ENCODE measurements around the gene PSMB7.

PSMB7 gene

DNA sequence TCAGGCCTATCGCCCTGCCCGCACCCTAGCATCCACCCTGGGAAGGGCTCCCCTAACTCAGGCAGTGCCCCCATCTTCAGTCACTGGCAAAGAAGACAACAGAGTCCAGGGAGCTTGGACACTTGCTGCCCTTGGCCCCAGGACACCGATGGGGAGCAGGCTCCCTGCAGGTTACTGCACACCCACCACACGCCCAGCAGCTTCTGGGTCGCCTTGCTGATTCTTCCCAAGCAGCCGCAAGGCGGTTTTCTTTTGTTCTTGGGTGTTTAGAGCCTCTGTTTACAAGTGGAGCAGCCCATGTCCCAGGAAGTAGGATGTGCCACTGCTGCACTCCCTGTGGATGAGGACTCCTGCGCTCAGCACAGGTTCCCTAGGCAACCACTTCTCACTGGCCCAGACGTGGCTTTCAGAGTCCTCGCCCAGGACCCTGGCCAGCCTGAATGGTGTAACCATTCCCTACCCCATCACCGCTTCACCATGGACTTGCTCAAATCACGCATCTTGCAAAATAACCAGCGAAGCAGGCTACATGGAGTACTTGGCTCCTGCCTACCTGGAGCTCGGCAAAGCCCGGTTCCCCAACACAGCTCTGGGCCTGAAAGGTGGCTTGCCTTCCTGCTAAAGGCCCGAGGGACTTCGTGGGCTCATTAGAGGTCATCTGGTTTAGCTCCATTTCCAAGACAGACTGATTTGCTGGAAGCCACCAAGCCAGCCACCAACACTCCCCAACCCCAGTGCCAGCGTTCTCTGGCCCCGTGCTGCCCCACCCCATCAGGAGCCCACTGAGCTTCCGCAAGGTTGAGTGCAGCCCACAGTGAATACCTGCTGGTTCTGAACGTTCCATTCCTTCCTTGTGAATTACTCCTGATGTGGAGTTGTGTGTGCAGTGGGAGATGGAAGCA is 60.0 kb downstream of the PSMB7 start:
- no peak for DNase-seq

DNA sequence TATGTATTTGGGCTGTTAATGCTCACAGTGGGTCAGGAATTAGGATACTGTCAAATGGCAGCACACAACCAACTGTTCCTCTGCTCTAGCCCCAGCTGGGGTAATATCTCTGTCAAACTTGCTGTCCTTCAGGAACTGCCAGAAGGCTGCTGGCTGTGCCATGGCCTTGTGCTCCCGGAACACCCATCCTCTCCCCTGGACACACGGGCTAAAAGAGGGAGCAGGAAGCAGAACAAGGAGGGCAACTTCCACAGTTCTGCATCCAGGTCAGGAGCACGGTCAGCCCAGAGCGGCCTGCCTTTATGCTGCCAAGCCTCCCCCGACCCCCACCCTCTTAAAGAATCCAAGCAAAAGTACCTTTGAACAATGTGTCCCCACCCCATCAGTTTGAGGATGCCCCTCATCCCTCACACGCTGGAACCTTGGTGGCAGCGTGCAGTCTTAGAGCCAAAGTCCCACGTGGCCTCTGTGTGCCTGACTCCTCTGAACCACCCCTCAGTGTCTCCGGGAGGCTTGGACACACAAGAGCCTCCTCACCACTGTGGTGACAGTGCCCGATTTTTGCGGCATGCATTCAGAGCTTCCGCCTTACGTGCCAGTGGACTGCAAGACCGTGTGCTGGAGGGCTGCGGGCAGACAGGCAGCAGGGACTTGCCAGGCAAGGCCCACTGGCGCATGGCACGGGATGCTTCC is 60.8 kb downstream of the PSMB7 start:
- no peak for DNase-seq

DNA sequence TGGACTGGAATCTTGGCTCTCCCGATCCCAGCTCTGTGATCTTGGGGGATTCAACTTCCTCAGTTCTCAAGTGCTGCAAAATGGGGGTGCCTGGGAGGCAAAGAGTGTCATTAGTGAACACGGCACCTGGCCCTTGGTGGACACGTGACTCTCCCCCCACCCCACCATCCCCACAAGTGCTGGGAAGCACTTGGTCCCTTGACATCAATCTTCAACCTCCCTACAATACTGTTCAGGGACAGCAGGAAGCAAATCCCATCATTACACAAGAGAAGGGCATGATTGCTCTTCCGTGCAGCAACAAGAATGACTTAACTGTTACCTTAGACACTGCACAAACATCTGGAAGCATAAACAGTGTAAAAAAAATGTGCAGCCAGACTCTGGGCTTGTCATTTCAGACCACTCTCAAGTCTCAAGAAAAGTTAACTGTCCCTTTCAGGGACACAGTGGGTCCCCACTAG is 61.4 kb downstream of the PSMB7 start:
- DNase-seq, result no peak

DNA sequence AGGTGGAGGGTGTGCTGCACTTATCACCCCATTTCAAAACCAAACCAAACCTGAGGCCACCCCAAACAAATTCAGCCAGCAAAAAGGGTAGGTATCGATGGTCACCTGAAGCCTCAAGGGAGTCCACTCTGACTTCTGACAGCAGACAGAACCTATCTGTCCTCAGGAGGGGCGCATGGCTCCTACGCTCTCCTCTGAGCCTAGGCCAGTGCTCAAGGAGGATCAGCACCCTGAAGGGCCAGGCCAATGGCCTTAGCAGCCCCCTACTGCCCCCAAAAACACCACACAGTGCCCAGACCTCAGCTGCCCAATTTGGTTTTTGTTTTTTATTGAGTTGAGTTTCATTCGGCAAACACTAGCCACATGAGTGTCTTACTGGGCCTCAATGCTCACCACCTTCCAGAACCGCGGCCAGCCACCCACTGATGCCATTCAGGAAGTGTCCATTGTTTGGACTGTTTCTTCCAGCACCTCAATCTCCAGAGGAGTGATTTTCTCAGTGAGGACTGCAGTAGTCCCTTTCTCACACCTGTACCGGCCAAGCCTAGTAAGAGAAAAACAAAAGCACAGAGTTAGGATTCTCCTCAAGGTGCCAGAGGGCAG is 62.0 kb downstream of the PSMB7 start:
- no peak for DNase-seq

DNA sequence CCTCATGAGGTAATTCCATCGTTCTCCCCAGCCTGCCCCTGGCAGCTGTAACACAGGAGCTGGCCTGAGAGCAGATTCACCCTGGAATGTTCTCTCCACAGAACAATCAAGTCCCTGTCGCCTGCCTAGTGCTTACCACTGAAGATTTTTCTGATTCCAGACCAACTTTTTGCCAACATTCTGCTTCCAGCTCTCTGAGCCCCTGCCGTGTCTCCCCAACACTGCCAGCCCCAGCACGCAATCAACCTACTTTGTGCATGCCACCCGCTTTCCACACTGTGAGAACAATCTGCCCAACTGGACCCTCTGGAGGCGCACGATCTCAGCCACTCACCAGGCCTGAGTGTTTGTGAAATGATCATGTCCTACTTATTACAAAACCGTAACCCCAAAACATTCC is 62.6 kb downstream of the PSMB7 start:
- no peak for DNase-seq

DNA sequence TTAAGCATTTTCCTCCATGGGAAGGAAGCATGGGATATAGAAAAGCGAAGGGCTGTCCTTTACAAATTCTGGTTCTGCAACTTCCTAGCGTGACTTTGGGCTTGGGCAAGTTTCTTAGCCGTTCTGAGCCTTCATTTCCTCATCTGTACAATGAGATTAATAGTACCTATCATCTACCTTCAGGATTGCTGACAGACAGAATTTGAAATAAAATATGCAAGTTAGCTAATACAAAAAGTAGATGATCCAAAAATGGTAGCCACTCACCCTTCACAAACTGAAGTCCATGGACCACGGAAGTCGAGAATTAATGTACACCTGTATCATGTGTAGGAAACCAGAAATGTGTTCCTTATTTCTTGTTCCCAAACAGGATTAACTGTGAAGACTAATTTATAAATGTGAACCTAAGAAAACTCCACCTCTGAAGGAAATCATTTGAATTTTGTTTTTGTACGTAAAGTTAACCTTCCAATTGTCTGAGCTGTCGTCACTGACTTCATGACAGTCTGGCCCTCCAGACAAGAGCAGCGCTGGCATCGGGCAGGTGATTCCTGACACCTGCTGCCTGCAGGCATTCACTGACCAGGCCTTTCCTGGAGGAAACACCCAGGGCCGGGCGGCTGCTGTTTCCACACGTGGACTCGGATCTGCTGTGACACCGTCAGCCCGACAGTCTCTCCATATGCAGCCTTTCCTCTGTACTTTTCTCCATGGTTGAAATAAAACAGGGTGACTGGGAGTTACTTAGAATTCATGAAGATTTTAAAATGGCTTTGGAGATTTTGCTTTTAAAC is 63.4 kb downstream of the PSMB7 start:
- no peak for DNase-seq

DNA sequence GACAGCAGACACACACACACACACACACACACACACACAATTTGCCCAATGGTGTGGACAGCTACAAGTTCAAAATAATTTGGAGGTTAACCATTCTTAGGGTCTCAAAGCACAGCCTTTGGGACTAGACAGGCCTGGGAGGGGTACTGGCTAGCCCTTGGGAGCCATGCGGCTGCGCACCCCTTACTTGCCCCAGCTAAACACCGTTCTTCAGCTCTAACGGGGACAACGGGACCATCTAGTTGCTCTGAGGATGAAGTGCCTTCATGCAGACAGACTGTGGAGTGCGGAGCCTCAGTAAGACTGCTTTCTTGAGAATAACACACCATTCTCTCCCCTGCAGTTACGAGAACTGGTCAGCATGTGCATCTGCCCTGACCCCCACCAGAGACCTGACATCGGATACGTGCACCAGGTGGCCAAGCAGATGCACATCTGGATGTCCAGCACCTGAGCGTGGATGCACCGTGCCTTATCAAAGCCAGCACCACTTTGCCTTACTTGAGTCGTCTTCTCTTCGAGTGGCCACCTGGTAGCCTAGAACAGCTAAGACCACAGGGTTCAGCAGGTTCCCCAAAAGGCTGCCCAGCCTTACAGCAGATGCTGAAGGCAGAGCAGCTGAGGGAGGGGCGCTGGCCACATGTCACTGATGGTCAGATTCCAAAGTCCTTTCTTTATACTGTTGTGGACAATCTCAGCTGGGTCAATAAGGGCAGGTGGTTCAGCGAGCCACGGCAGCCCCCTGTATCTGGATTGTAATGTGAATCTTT is 64.6 kb downstream of the PSMB7 start:
- DNase-seq, result no peak

DNA sequence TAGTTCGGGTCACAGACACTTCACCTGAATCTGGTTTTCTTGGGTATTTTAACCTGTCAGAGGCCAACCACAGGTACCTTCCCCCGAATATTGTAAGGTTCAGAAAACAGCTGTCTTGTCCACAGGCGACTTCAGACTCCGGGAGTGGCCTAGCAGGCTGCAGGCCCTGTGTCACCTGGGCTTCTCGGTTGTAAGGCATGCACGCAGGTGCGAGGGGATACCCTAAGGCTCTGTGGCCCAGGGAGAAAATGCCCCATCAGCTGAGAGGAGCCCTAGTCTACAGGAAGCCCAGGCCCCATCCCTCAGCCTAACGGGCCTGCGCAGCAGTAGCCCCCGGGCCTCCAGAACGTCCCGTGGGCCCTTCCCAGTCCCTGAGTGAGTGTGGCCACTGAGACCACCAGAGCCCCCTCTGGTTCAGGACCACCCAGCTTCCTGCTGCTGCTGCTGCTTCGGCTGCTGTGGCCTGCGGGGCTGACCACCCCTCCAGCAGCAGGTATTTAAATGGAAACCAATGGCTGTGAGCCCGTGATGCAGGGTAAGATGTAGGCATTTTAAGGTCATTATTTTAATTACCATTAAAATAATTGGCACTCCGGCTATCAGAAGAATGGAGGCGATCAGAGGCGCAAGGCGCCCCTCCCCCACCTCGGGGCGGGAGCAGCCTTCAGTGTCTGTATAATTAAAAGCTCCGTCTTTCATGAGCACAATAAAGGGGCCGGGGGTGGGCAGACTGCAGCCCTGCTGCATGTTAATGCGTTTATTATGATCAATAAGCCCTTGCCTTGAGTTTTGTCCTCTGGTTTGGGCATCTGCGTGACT is 65.4 kb downstream of the PSMB7 start:
- DNase-seq, result no peak

DNA sequence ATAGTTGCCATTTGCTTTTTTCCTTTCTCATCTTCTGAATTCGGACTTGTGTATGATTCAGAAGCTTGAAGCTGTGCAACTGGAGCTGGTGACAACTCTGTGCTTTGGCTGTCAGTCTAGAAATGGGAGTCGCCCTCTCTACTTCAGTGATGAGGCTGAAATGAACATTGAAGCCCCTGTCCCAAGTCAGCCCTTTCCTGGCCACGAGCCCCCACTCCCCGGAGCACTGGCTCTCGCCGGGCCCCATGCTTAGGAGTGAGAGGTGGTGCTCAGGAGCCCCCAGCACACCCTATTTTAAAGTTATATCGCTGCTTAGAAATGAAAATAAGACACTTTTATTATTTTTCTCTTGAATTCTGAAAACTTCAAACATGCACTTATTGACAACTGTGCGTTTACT is 66.0 kb downstream of the PSMB7 start:
- DNase-seq, result no peak

DNA sequence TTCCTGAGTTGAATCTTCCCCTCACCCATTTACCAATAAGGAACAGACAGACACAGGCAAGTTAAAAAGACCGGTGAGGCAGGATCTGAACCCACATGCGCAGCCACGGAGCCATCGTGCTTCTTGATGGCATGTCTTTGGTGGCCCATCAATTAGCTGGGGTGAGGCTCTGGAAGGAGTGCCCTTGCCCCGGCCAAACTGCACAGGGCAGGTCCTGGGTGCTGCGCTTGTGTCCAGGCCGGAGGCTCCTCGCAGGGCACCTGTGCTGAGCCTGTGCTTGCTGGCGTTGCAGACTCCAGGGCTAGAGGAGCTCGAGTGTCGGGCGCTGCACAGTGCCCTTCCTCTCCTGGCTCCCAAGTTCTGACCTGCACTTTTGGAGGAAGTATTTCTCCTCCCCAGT is 66.4 kb downstream of the PSMB7 start:
- no peak for DNase-seq

DNA sequence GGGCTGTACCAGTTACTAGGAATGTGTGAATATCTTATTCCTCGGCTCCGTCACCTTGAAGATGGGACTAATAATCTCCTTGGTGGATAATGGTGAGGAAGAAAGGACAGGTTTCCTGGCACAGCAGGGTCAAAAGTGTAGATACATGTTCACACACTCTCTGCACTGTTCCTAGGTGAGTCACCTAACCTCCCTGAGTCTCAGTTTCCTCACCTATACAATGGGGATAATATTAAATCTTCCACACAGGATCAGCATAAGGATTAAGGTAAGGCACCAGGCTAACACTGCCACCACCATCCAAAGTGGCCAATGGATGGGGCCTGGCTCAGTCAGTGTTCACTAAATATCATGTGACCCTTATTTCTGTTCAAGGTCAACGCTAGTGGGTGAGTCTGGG is 66.9 kb downstream of the PSMB7 start:
- DNase-seq, result no peak

DNA sequence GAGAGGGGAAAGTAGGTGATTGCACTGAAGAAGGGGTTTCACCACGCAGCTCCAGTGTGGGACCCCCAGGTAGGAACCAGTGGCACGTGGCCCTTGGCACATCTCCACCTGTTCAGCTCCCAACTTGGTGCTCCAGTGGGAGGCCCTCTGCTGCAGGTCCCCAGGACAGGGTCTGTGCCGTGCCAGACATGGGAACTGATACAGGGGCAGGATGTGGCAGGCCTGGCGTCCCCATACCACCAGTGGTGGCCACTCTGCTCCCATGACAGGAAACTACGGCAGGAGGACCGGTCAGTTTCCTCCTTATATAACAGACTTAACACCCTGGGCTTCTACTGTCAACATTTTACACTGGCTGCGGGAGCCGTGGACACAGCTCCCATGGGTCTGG is 67.3 kb downstream of the PSMB7 start:
- DNase-seq, result no peak

DNA sequence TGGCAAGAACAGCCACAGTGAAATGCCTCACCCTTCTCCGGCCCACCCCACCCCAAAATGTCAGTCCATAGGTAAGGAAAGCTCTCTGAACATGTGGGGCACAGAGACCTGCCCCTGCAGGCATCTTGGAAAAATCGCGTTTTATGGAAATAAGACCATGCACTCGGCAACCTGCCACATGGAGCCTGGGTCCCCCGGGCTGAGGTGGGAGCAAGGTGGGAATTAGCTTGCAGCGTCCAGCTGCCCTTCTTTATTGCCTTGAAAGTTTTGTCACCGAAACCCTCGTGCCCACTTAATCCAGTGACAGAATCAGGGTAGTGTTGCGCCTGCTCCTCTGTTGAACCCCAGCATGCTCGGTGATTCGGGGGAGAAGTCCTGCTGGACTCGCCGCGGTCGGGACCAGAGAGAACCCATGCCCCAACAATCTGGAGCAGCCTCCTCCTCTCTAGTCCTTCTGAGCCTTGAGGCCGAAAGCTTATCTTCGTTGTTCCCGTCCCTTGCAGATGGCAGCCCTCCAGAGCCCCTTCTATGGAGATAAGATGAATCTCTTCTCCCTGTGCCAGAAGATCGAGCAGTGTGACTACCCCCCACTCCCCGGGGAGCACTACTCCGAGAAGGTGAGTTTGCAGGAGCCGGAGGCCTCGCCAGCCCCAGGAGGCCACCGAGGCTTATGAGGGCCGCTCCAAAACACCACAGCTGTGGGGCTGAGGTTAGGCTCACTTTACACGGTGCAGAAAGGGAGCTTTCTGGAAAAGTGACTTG is 67.9 kb downstream of the PSMB7 start:
- no peak for DNase-seq

DNA sequence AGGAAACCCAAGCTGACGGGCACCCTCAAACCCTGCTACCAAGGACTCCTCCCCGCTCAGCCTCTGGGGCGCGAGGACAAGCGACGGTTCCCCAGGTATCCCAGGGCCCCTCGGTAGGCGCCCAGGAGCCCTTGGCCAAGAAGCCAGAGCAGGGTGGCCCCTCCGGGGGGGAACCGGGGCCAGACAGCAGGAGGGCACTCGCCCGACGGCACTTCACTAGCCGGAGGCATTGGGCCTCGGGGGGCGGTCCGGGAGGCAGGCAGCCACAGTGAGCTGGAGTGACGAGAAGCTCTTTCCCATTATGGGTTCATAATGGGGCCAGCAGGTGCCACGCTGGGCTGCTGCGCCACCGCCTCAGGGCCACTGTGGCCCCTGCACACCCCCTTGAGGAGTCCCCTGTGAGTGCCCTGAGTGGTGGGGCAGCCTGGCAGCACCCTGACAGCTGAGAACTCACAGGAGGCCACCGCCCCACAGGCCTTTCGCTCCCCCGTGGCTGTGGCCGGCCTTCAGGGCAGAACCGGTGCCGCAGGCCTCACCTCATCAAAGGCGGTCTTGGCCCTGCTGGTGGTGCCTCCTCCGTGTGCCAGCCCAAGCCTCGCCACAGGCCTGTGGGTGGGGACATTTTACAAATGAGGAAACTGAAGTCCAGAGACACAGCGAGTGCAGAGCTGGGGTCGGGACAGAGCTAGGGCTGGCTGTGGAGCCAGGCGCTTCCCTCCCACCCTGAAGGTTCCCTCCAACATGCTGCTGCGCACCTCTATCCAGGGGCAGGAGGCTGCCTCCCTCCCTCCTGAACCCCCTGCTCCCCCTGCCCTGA is 68.7 kb downstream of the PSMB7 start:
- no peak for DNase-seq

DNA sequence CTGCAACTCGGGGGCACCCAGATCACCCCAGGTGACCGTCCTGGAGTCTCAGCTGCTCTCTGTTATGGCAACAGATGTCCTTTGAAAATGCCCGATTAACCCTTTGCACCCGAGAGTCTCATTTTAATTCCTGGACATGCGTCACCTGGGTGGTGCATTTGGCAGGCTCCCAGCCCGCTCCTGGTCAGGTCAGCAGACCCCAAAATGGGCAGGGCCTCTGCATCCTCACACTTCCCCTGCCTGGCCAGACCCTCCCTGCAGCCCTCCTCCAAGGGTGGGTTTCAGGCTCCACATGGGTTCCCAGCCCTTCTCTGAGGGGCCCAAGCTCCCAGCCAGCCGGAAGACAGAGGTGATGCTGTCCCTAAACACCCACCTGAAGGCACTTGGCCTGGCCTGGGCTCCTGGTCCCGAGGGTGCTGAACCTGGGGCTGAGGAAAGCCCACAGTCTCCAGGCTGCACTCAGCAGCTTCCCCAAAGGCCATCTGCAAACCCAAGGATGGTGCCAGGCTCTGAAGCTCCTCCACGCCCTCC is 69.4 kb downstream of the PSMB7 start:
- no peak for DNase-seq

DNA sequence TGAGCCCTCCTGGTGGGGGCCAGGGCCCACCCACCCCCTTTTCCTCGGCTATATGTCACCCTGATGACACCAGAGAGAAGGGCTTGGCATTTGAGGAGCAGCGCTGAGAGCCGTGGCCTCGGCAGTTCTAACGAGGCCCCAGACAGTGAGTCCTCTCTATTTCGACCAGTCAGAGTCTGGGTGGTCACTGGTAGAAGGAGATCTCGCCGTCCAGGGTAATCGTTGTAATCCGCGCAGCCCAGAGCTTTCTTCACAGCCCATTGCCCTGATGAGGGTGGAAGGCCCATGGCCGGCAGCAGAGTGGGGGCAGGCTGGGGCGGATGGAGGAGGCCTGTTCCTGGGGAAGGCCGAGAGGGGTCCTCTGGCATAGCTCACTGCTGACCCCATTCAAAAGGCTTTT is 70.2 kb downstream of the PSMB7 start:
- no peak for DNase-seq

DNA sequence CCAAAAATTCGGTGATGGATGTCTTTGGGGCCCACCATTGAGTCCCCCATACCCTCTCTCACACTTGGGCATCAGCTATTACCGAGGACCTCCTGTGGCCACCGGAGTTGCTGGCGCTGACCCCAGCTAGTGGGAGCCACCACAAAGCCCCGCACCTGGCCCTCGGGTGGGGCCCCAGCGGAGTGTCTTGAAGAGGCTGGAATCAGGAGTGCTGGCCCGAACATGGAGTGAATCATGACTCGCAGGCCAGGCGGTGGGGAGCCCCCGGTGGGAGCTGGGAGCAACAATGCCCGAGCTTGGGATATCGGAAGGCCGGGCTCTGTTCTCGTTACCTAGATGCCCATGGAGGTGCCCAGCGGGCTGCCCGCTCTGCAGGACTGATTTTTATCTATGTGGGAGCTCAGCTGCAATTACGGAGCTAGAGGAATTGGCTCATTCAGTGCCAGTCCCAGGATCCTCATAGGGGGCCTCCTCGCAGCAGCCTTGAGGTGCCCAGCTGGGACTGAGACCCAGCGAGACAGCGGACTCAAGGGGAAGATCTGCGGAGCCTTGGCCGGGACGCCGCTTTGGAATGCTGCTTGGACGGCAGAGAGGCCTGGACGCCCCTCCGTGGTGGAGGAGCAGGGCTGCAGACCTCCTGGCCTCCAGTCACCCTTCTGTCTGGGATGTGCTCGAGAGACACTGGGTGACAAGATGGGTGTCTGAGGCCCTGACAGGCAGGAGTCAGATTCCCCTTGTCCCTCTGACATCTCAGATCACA is 70.8 kb downstream of the PSMB7 start:
- DNase-seq, result no peak

DNA sequence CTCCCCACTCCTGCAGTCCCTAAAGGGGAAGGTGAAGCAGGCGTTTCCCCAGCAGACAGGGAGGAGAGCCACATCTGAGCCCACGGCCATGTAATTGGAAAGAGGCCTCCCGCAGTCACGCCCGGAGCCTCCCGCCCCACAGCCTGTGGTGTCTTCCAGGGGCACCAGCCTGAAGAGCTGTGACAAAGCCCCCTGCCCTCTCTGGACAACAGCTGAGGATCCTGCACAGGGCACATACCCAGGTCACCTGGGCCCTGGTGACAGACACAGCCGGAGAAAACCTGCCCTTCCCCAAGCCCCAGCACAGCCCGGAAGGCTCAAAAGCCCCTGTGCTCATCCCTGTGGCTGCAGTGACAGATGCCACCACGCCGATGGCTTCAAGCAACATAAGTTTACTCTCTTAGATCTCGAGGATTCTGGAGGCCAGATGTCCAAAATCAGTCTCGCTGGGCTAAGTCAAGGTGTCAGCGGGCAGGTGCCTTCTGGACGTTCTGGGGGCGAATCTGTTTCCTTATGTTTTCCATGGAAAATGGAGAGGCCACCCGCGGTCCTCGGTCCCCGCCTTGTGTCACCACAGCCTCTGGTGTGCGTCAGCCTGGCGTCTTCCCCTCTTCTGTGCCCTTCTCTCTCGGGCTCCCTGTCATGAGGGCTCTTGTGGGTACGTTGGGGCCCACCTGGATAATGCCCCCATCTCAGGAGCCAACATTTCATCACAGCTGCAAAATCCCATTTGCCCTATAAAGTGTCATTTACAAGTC is 71.5 kb downstream of the PSMB7 start:
- DNase-seq, result no peak

All from activated CD4-positive, alpha-beta T cell treated with anti-CD3 and anti-CD28 coated beads, Interleukin-2, amount 50 U/mL, for 48 hours (primary cell).